Measurements from ENCODE around the gene SRGAP1. TPM values are rescaled to one million over a fixed set of nuclear protein-coding genes. Genes with fewer than 3 reads are reported as not detected.

The SRGAP1 gene
- total and polyA plus RNA-seq, 8 donors = 9.6 to 15.6 (median 11.7) TPM

DNA sequence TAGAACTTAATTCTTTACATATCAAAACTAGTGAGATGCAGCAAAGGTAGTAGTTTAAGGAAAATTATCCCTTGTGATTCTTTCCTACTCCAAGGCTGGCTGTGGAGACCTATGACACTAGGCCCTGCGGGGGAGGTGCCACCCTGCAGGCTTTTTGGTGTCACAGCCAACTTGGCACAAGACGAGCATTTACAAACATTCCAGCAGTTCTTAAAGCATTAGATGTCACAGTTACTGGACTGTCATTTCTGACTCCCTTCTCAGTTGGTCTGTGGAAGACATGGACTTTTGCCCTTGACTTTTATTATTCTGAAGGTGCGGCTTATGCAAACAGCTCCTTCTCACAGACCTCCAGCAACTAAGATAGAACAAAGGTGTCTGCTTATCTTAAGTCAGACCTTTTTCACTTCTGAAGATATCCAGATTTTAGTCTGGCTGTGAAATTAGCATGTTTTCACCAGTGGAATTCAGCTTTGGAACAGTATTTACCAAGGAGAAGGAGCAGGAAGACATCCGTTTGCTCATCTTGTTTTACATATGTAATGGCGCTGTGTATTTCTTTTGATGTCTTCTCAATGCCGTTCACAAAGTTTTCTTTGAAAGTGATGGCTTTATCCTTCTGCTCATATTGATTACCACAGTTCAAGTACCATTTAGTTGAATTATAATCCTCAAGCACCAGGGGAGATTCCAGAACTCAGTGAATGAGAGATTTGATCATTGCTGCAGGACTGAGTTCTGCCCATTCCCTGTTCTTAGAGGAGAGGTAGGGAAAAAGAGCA lies 17.9 kb downstream of the SRGAP1 start:
- ATAC-seq (peak; percentile 74), DNase-seq (no peak)
- no peaks in the 10 kb centered on the region for H3K9me3 ChIP-seq
- H3K4me3 ChIP-seq = no peak overlapping the region
- TF ChIP-seq, protein P1, sequence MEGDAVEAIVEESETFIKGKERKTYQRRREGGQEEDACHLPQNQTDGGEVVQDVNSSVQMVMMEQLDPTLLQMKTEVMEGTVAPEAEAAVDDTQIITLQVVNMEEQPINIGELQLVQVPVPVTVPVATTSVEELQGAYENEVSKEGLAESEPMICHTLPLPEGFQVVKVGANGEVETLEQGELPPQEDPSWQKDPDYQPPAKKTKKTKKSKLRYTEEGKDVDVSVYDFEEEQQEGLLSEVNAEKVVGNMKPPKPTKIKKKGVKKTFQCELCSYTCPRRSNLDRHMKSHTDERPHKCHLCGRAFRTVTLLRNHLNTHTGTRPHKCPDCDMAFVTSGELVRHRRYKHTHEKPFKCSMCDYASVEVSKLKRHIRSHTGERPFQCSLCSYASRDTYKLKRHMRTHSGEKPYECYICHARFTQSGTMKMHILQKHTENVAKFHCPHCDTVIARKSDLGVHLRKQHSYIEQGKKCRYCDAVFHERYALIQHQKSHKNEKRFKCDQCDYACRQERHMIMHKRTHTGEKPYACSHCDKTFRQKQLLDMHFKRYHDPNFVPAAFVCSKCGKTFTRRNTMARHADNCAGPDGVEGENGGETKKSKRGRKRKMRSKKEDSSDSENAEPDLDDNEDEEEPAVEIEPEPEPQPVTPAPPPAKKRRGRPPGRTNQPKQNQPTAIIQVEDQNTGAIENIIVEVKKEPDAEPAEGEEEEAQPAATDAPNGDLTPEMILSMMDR (IDR thresholded peaks at IDR 0.05) = no peak
- H3K4me1 ChIP-seq = no peaks in the 10 kb centered on the region
- H3K27me3 ChIP-seq = no peaks in the 10 kb centered on the region
- no peak overlapping the region for H3K27ac ChIP-seq
- H3K36me3 ChIP-seq = no peaks in the 10 kb centered on the region
- intact Hi-C loops (cut with DNase I) = no loop called here

DNA sequence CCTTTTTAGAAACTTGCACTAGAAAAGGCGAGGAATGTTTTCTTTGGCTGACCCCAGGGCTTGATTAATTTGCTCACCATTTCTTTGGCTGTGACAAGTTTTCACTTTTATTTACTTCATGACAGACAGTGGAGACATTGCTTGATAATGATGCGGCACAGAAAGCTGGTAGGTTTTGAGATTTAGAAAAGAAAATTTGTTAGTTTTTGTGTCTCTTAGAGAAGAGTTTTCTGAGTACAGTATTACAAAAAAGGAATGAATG lies 18.4 kb downstream of the SRGAP1 start:
- H3K27me3 ChIP-seq = no peaks in the 10 kb centered on the region
- DNase-seq (no peak), ATAC-seq (no peak)
- intact Hi-C loops (cut with DNase I) = no loop called here
- TF ChIP-seq, protein P1 (IDR thresholded peaks at IDR 0.05) = no peak
- H3K4me1 ChIP-seq = no peaks in the 10 kb centered on the region
- no peak overlapping the region for H3K27ac ChIP-seq
- no peaks in the 10 kb centered on the region for H3K9me3 ChIP-seq
- H3K36me3 ChIP-seq = no peaks in the 10 kb centered on the region
- H3K4me3 ChIP-seq = no peak overlapping the region

DNA sequence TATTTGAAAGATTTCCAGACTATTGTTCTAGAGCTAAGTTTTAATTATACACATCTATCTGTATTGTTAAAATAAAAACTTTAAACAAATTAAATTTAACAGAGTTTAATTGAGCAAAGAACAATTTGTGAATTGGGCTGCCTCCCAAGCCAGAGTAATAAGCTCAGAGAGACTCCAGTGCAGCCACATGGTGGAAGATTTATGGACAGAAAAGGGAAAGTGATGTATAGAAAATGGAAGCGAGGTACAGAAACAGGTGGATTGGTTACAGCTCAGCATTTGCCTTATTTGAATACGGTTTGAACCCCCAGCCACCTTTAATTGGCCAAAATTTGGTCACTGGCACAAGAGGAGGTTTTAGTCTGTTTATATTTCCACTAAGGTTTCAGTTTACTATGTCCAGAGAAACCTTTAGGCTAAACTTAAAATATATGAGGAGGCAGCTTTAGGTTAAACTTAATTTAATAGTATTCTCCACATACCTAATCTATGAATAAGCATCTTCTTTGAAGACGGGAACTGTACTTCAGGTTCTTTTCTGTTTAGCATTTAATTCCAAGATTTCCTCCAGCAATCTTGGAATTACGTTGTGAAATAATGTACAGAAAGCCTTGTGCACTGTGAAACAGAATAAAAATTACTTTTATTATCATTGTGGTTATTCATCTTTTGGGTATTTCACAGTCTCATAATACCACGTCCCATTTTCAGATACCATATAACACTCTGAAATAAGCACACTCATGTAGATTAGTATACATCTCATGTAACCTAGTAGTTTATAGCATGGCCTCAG lies 19.4 kb downstream of the SRGAP1 start:
- H3K4me3 ChIP-seq = no peak overlapping the region
- intact Hi-C loops (cut with DNase I) = no loop called here
- no peaks in the 10 kb centered on the region for H3K9me3 ChIP-seq
- no peaks in the 10 kb centered on the region for H3K27me3 ChIP-seq
- no peak for DNase-seq
- H3K4me1 ChIP-seq = no peaks in the 10 kb centered on the region
- TF ChIP-seq, protein P1 (IDR thresholded peaks at IDR 0.05) = no peak
- ATAC-seq = no peak
- no peaks in the 10 kb centered on the region for H3K36me3 ChIP-seq
- H3K27ac ChIP-seq = no peak overlapping the region

DNA sequence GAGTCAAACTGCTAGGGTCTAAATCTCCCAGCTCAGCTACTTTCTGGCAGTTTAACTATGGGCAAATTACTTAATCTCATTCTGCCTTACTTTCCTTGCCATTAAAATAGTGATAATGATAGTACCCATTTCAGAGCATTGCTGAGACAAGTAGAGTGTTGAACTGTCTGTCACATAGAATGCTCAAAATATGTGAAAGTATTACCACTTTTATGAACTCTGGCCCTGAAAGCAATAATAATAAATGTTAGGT lies 19.9 kb downstream of the SRGAP1 start:
- DNase-seq (no peak), ATAC-seq (no peak)
- TF ChIP-seq, protein P1 (IDR thresholded peaks at IDR 0.05) = no peak
- Histone ChIP-seq H3K27ac (no peak overlapping the region), H3K9me3 (no peaks in the 10 kb centered on the region), H3K36me3 (no peaks in the 10 kb centered on the region), H3K4me3 (no peak overlapping the region), H3K27me3 (no peaks in the 10 kb centered on the region), H3K4me1 (no peaks in the 10 kb centered on the region)
- intact Hi-C loops (cut with DNase I) = no loop called here

DNA sequence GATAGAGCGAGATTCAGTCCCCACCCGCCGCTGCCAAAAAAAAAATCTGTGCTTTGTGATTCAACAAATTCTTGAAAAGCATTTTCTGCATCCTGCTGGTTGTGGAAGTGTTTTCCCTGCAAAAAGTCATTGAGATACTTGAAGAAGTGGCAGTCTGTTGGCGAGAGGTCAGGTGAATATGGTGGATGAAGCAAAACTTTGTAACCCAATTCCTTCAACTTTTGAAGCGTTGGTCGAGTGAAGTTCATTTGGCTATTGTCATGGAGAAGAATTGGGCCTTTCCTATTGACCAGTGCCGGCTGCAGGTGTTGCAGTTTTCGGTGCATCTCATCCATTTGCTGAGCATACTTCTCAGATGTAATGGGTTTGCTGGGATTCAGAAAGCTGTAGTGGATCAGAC lies 20.9 kb downstream of the SRGAP1 start:
- H3K4me1 ChIP-seq = peaks cover 0 to 5% of the 10 kb centered on the region in 2 donors
- no peak for DNase-seq
- H3K4me3 ChIP-seq = no peak overlapping the region
- H3K36me3 ChIP-seq = no peaks in the 10 kb centered on the region
- TF ChIP-seq, protein P1 (IDR thresholded peaks at IDR 0.05) = no peak
- H3K9me3 ChIP-seq = no peaks in the 10 kb centered on the region
- H3K27ac ChIP-seq = no peak overlapping the region
- ATAC-seq = no peak
- intact Hi-C loops (cut with DNase I) = no loop called here
- H3K27me3 ChIP-seq = no peaks in the 10 kb centered on the region
